ENCODE data around the gene KRT5.

DNA sequence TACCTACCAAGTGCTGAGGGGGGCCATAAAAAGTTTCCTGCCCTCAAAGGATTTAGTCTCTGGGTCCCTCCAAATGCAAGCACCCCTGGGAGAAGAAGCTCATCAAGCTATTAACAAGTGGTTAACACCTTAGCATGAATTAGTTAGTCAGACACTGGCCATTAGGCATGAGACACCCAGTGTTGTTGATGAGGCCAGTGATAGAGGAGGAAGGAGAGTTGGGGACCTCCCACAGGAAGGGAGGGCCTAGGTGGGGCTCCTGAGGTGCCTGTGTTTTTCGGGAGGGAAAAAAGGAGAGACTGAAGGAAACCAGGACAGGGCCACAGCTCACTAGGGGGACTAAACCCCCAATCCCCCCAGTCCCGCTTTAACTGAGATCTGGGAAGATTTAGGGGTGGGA, 37.3 kb upstream of the KRT5 start:
- TF ChIP-seq EZH2phosphoT487 (IDR thresholded peaks at IDR 0.05; ENCODE audit: insufficient read depth, low read depth) (no peak), EZH2 (IDR thresholded peaks at IDR 0.05; ENCODE audit: insufficient read depth, poor library complexity, severe bottlenecking) (no peak)

Data from GM23248 (cell line).